GM18511 (cell line): ENCODE measurements around the gene RPUSD3.
"Not testable (repeated sequence)": the region's sequence is repeated elsewhere in the genome, so short reads cannot be mapped to it uniquely, and the experiment has no call there.

ENCODE experiments used
- ATAC-seq: cut with Tn5 transposase; IDR thresholded peaks from one replicate; pipeline ENCODE4 v1.9.1; 2021; ENCODE audit warnings: mild to moderate bottlenecking, moderate library complexity; ENCODE audit not compliant: unreplicated experiment

The RPUSD3 gene

DNA sequence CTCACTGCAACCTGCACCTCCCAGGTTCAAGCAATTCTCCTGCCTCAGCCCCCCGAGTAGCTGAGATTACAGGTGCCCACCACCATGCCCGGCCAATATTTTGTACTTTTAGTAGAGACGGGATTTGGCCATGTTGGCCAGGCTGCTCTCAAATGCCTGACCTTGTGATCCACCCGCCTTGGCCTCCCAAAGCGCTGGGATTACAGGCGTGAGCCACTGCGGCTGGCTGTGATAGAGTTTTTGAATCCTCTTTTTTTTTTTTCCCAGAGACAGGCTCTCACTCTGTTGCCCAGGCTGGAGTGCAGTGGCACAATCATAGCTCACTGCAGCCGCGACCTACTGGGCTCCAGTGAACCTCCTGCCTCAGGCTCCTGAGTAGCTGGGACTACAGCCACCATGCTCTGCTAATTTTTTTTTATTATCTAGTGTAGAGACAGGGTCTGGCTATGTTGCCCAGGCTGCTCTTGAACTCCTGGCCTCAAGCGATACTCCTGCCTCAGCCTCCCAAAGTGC lies 21.4 kb upstream of the RPUSD3 start:
- ATAC-seq, result not testable (repeated sequence)

DNA sequence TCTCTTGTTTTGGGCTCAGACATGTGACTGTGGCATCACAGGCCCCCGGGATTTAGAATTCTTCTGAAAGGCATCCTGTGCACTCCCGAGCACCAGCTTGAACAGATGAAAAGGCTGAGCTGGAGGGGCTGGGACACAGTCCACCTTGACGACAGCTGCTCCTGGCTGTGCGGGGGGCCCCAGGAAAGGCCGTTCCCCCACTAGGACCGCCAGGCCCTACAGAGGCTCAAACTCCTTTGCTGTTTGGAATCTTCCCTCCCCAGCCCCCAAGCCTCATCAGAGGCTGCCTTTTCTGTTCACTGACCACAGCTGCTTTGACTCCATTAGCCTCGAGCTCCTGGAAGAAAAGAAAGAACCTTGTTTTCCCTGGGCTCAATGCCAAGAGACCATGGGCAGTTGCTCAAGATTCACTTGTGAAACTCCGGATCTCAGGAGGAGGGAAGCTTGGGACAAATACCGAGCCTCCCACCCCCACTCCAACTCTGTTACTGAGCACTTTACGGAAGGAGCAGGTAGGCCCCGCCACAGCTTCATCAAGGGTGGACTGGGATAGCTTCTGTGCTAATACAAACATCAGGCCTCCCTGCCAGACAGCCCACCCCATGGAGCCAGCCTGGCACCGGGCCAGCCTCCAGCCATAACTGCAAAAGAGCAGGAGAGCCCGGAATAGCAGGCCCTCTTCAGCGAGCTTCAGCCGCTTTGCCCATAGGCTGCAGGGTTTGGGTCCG lies 20.6 kb upstream of the RPUSD3 start:
- no peak for ATAC-seq

DNA sequence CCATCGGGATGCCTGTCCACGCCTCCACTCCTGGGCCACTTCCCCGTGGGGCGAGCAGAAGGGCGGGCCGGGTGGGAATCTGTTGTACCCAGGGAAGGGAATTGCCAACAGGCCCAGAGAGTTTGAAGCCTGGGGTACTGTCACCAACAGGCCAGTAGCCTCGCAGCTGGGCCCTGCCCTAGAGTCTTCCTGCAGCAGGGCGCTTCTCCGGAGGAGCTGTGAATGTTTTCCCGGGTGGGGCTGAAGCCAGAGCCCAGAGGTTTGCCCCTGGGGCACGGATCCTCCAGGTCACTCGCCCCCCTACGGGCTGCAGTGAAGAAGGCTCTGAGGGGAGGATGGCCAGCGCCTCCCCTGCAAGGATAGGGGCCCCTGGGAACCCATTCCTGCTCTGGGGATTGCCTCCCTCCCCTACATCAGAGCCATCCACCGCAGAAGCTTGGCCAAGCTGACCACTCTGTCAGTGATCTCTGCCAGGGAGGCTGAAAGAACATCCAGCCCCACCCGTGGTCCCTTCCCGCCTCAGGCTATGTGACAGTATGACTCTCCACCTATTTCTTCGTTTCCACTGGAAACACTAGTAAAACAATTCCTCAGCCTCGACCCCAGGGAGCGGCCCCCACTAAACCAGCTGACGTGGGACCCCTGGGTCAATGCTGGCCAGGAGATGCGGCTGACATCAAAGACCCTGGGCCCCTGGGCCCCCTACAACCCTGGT lies 19.4 kb upstream of the RPUSD3 start:
- no peak for ATAC-seq

- no peak for ATAC-seq
These were observed 18.7 kb upstream of the RPUSD3 start for GRCh38 chr3:9862391-9863057.

DNA sequence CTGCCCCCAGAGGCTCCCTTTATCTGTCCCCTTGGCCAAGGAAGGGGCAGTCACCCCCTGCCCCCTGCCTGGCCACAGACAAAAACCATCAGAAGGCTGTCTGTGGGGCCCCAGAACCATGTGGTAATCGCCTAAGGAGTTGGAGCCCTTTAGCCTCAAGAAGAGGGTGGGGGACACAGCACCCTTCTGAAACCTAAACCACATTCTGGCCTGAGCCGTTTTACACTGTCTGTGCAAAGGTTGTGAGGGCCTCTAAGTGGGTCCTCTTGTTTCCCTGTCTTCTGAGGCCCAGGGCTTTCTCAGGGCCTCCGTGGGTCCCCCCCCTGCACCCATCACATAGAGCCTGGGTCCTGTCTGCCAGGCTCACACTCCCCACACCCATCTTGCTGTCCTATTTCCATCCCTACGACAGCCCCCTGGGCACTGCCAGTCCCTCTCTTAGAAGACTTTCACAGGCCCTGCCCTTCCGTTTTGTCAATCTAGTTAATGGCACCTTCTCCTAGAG lies 17.9 kb upstream of the RPUSD3 start:
- ATAC-seq, result no peak

DNA sequence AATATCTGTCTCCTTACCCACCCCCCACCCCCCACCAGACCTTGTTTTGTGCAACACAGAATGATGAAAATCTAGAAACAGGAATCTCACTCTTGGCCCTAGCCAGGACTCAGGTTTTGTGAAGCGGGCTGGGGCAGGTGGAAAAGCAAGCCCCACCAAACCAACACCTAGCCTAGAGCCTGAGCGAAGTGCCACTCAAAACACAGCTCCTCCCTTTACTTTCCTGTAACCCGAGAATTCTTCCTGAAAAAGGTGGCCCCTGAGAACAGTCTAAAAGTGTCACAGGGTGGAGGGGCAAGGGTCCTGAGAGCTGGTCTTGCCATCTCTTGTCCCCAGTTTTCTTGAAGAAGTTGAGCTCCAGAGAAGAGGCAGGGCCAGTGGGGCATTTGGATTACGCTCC lies 17.4 kb upstream of the RPUSD3 start:
- no peak for ATAC-seq

- ATAC-seq, result no peak
These were observed 15.8 kb upstream of the RPUSD3 start for GRCh38 chr3:9859530-9860025.

- no peak for ATAC-seq
These were observed 11.8 kb upstream of the RPUSD3 start for GRCh38 chr3:9855594-9855993.

DNA sequence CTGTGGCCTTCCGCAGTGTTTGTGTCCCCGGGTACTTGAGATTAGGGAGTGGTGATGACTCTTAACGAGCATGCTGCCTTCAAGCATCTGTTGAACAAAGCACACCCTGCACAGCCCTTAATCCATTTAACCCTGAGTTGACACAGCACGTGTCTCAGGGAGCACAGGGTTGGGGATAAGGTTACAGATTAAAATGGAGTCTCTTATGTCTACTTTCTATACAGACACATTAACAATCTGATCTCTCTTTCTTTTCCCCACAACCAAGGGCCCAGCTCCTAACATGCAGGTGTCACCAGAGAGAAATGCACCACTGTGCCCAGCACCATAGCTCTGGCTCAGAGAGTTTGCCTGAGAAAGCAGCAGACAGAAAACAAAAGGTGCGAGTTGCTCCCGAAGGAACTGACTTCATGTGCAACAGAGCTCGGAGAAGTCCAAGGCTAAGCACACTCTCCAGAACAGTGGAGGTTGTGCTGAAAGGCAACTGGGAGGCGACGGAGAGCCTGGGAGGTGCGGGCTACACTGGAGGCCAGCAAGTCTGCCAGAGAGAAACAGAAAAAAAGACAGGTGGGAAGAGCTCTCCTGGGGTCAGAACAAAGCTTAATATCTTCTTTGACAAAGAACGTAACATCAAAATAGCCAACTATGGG lies 10.6 kb upstream of the RPUSD3 start:
- ATAC-seq, result not testable (repeated sequence)

GRCh38 chr3:9852528-9852927 lies 8.7 kb upstream of the RPUSD3 start:
- ATAC-seq, result no peak

DNA sequence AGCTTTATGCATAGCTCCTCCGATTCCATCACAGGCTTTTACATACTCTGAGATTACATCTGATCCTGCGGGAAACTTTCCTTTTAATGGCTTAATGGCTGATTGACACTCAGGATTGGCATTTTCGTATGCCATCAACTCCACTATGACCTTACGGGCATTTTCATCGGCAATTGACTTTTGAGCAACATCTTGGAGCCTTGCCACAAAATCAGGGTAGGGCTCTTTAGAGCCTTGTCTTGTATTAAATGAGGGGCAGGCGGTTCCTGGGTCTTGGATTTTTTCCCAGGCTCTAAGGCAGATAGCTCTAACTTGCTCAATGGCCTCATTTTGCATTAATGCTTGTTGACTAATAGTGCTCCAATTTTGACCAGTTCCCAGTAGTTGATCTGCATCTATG lies 8.1 kb upstream of the RPUSD3 start:
- not testable (repeated sequence) for ATAC-seq

DNA sequence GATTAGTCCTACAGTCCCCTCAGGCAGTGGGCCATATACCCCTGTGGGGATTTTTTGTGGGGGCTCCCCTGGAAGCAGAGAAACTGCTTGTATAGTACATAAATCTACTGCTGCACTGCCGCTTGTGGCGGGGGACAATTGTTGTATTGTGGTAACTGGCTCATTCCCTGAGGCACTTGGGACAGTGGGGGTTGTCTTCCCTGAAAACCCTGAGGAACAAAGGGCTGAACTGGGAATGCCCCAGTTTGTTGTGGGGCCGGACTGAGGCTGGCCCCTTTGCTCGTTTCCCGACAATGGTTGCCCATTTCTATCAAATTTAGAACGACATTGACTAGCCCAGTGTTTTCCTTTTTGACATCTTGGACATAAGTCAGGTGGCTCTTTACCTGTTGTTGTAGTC lies 7.6 kb upstream of the RPUSD3 start:
- not testable (repeated sequence) for ATAC-seq

DNA sequence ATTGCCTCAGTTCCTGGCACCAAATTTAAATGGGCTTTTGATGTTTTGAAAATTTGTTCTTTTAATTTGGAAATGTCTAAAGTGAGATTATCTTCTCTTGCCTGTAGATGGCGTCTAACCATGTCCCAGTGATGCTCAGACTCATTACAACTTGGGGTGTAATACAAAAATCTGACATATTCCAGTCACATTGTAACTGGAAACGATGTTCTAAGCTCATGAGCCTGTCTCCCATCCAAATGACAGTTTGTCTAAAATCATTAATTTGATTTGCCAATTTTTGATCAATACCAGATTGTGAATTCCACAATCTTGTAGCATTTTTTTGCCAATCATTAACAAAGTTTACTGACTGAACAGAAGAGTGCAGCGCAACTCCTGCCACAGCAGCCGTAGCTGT lies 5.1 kb upstream of the RPUSD3 start:
- not testable (repeated sequence) for ATAC-seq

DNA sequence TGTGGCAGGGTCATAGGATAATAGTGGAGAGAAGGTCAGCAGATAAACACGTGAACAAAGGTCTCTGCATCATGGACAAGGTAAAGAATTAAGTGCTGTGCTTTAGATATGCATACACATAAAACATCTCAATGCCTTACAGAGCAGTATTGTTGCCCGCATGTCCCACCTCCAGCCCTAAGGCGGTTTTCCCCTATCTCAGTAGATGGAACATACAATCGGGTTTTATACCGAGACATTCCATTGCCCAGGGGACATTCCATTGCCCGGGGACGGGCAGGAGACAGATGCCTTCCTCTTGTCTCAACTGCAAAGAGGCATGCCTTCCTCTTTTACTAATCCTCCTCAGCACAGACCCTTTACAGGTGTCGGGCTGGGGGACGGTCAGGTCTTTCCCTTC lies 4.1 kb upstream of the RPUSD3 start:
- not testable (repeated sequence) for ATAC-seq

GRCh38 chr3:9846931-9847488 lies 3.2 kb upstream of the RPUSD3 start:
- no peak for ATAC-seq

- no peak for ATAC-seq
These were observed 2.4 kb upstream of the RPUSD3 start for GRCh38 chr3:9846231-9846630.

DNA sequence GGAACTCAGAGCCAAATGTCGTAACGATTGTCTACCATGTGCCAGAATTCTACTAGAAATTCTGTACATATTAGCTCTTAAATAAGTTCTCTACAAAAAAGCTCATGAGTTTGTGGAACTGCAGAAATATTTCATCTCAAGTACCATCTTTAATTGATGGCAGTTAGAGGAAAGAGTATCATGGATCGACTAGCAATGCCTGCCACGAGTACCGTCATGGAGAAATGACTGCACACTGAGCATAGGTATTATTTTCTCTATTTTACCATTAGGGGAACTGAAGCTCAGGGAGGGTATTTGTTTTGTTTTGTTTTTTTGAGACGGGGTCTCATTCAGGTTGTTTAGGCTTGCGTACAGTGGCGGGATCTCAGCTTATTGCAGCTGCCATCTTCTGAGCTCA lies 2.8 kb downstream of the RPUSD3 start:
- no peak for ATAC-seq

GRCh38 chr3:9838856-9839255 lies 5.0 kb downstream of the RPUSD3 start:
- no peak for ATAC-seq

DNA sequence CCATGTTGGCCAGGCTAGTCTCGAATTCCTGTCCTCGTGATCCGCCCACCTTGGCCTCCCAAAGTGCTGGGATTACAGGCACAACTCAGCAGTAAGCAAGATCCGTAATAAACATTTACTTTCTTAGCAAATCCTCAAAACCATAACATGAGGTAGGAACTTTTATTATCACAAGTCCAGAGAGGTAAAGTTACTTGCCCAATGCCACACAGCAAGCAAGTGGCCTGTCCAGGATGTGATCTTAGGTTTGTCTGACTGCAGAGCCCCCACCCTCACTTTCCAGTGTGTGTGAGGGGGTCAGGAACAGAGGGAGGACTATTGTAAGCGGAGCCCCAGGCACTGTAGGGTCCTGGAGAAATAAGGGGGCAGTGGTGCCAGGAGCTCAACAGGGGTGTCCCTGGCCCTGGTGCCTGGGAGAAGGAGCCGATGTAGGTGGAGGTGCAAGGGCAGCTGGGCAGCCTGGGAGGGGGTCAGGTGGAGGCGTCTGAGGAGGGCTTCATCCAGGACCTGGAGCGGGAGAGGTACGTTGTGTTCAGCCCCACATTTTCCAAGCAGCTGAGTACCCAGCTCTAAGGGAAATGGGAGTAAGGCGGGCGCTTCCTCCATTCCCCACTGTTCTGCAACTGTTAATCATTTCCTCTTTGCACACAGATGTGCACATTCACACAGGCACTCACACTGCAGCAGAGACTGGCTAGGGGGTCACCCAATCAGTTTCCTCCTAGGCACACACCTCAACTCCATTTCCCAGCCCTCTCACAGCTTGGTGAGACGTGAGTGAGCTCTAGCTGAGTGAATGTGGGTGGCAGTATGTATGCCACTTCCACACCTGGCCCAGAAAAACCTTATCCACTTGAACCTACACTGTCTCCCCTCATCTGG lies 5.9 kb downstream of the RPUSD3 start:
- no peak for ATAC-seq
